WI38 (cell line): ENCODE measurements around the gene HSPB9.

Source experiments
- H3K4me3 ChIP-seq: 2 replicates; pipeline ENCODE4 v1.5.1; 2011; ENCODE audit warnings: low read depth, mild to moderate bottlenecking, control low read depth, low read length
- TF ChIP-seq, protein P1 (sequence below): IDR thresholded peaks from 2 replicates; pipeline ENCODE4 v1.5.1; 2012; ENCODE audit warnings: low read depth, mild to moderate bottlenecking, control low read depth, low read length

HSPB9 gene

DNA sequence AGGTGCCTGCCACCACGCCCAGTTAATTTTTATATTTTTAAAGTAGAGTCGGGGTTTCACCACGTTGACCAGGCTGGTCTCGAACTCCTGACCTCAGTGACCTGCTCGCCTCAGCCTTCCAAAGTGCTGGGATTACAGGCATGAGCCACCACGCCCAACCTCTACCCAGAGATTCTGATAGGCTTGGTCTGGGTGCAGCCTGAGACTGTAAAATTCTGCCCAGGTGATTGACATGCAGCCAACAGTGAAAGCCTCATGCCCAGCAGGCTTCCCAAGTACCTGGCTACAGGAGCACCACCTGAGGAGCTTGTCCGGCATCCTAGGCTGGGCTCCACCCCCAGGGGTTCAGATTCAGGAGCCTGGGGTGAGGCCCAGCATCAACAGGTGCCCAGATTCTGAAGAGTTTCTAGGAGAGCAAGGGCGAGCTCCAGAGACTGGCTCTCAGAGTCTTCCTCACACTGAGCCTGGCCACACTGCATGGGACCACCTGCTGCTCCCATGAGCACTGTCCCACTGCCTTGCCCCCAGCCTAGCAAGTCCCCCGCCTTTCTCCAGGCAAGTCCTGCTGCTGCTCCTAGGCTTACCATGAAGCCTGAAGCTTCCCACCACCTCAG, 41.0 kb upstream of the HSPB9 start:
- no peak overlapping the region for H3K4me3 ChIP-seq
- TF ChIP-seq, protein P1, sequence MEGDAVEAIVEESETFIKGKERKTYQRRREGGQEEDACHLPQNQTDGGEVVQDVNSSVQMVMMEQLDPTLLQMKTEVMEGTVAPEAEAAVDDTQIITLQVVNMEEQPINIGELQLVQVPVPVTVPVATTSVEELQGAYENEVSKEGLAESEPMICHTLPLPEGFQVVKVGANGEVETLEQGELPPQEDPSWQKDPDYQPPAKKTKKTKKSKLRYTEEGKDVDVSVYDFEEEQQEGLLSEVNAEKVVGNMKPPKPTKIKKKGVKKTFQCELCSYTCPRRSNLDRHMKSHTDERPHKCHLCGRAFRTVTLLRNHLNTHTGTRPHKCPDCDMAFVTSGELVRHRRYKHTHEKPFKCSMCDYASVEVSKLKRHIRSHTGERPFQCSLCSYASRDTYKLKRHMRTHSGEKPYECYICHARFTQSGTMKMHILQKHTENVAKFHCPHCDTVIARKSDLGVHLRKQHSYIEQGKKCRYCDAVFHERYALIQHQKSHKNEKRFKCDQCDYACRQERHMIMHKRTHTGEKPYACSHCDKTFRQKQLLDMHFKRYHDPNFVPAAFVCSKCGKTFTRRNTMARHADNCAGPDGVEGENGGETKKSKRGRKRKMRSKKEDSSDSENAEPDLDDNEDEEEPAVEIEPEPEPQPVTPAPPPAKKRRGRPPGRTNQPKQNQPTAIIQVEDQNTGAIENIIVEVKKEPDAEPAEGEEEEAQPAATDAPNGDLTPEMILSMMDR: no peak

DNA sequence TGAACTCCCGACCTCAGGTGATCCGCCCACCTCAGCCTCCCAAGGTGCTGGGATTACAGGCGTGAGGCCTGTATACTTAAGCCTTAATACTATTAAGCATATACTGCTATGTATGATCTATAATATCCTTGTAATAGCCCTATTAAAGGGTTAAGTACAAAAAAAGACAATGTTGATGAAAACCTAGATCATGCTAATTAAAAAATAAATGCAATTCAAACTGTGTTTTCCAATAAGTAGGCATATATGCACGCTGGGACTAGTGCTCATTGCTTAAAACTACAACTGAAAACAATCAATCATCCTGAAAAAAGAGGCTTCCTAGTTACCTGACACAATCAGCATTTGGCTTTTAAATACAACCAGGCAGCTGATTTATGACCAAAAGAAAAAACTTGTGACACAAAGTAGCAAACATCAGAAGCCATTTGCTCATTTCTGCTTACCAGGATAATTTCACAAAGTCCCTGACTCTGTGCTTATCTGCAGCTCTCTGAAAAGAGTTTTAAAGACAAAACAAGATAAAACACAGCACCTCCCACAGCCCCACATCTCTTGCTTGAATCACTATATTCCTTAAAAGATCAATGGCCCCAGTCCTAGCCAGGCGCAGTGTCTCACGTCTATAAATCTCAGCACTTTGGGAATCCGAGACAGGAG, 35.4 kb upstream of the HSPB9 start:
- TF ChIP-seq, protein P1: no peak
- no peak overlapping the region for H3K4me3 ChIP-seq

DNA sequence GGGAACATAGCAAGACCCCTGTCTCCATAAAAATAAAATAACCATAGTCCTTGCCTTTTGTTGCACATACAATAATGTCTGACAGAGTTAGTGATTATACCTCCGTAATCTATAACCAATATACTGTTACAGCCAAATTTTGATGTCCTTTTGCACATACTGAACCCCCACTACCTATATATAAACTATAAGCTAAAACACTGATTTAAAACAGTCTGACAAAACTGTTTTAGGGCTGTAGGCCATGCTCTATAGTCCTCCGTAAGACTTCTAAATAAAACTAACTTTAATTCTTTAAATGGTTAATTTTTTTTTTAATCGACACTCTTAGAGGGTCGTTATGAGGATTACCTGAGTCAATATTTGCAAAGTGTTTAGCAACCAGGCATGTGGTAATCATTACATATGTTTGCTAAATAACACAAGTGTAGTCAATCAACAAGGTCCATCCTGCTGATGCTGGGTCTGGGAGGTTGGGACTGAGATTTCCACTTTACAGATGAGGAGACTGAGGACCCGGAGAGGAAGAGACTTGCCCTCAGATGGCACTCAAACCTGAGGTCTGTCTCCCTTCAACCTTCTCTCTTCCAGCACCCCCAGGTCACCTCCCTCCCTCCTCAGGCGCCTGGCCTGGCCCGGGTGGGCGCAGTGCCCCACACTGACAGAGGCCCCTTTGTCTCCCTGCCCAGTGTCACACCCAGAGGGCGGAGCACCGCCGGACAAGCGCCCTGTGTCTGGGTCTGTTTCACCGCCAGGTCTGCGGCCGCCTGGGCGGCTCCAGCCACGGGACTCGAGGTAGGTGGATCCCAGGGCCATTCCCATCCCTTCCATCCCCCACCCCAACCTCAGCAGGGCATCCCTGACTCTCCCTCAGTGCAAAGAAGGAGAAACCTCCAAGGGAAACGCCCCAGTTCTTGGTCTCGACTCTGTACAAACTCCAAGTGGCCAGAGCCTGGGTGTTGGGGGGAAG, 34.6 kb upstream of the HSPB9 start:
- TF ChIP-seq, protein P1: no peak
- no peak overlapping the region for H3K4me3 ChIP-seq

DNA sequence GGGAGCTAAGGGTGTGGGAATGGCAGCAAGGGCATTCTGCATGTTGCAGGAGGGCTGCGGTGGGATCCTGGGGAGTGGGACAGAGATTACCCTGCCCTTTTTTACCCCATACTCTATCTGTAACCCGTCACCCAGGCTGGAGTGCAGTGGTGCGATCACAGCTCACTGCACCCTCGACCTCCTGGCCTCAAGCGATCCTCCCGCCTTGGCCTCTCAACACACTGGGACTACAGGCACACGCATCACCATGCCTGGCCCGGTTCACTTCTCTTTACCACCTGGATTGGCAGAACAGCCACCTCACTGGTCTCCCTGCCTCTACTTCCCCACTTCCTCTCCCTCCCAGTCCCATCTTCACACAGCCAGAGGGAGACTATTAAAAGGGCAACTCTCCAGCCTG, 33.9 kb upstream of the HSPB9 start:
- TF ChIP-seq, protein P1: no peak
- no peak overlapping the region for H3K4me3 ChIP-seq

DNA sequence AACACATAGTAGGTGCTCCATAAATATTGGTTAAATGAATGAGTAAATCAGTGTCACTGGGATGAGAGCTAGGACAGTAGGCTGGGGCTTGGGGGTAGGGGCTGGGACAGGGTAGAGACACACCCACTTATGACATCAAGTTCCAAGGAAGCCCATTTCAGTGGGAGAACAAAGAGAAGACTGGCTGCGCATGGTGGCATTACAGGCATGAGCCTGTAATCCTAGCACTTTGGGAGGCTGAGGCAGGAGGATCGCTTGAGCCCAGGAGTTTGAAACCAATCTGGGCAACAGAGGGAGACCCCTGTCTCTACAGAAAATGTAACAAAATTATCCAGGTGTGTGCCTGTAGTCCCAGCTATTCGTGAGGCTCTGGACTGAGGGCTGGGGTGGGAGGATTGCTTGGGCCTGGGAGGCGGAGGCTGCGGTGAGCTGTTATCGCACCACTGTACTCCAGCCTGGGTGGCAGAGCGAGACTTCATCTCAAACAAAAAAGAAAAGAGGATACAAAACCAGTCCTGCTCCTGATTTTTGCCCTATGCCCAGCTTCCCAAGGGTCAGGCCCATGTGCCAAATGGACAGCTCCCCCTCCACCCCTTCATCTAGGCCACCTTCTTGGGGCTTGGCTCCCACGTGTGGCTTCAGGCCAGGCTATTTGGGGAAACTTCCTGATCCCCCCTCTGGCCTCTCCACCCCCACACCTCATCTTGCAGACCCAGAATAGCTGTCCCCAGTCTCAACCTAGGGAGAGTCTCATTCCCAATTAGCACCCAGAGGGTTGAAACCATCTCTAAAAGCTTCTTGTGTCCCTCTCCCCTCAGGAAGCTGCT, 31.4 kb upstream of the HSPB9 start:
- TF ChIP-seq, protein P1: no peak
- H3K4me3 ChIP-seq: no peak overlapping the region

DNA sequence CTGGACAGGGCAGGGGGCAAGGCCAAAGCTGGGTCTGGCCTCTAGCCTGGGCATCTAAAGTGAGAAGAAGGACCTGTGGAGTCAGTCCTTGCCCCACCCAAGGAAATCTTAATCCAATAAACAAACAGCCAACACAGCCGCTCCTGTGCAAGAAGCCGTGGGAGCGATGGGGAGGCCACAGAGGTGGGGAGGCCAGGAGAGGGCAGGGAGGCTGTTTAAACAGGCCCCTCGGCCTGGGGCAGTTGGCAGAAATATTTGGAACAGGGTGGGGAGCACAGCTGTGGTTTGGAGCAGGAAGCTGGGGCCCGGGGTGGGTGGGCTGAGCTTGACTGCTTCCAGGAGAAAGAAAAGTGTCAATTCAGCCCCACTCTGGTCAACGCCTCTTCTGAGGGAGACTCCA, 29.7 kb upstream of the HSPB9 start:
- H3K4me3 ChIP-seq: no peak overlapping the region
- TF ChIP-seq, protein P1: no peak
